Neural cell (in vitro differentiated cells): ENCODE data around the gene HK1. TPM values are rescaled to one million over a fixed set of nuclear protein-coding genes. Genes with fewer than 3 reads are reported as not detected.
A peak's percentile ranks its signal among the peaks of the same experiment; 100 is the strongest.

Experiments
- H2AFZ ChIP-seq: fragments of 200-600, 300-800 bp; sonication (generic), shearing (Covaris generic); 2 replicates; pipeline ENCODE4 v1.6.0; 2014; ENCODE audit warnings: low read depth, mild to moderate bottlenecking, antibody characterized with exemption, low read length, moderate library complexity
- H3F3A ChIP-seq: fragments of 200-600 bp; shearing (Covaris generic); 2 replicates; pipeline ENCODE4 v1.6.1; 2016; ENCODE audit warnings: mild to moderate bottlenecking, moderate library complexity, mixed read lengths, antibody characterized with exemption, low read length; ENCODE audit not compliant: insufficient read depth, poor library complexity, severe bottlenecking
- H3K27ac ChIP-seq: fragments of 200-600, 300-800 bp; sonication (generic), shearing (Covaris generic); 2 replicates; pipeline ENCODE4 v1.5.1; 2014; ENCODE audit warnings: mild to moderate bottlenecking, low read length, moderate library complexity
- H3K27me3 ChIP-seq: fragments of 300-800, 200-600 bp; sonication (generic), shearing (Covaris generic); 2 replicates; pipeline ENCODE4 v1.6.0; 2014; ENCODE audit warnings: mild to moderate bottlenecking, low read depth, low read length, moderate library complexity; ENCODE audit not compliant: insufficient read depth
- H3K36me3 ChIP-seq: fragments of 300-800, 200-600 bp; sonication (generic), shearing (Covaris generic); 2 replicates; pipeline ENCODE4 v1.5.1; 2014; ENCODE audit warnings: mild to moderate bottlenecking, antibody characterized with exemption, low read length, moderate library complexity; ENCODE audit not compliant: insufficient read depth
- H3K4me2 ChIP-seq: fragments of 300-800, 200-600 bp; sonication (generic), shearing (Covaris generic); 2 replicates; pipeline ENCODE4 v1.6.0; 2014; ENCODE audit warnings: mild to moderate bottlenecking, low read length
- H3K4me3 ChIP-seq: fragments of 300-800, 200-600 bp; sonication (generic), shearing (Covaris generic); 2 replicates; pipeline ENCODE4 v1.5.1; 2014; ENCODE audit warnings: mild to moderate bottlenecking, low read length, moderate library complexity
- H3K79me2 ChIP-seq: fragments of 200-600 bp; shearing (Covaris generic); replicated peaks from 2 replicates; pipeline ENCODE4 v1.6.0; 2014; ENCODE audit warnings: mild to moderate bottlenecking, low read length, moderate library complexity; ENCODE audit not compliant: insufficient read depth
- H3K9ac ChIP-seq: fragments of 300-800, 200-600 bp; sonication (generic), shearing (Covaris generic); 2 replicates; pipeline ENCODE4 v1.6.1; 2016; ENCODE audit warnings: mild to moderate bottlenecking, low read length, mixed read lengths
- H3K9me2 ChIP-seq: fragments of 200-600 bp; shearing (Covaris generic); 2 replicates; pipeline ENCODE4 v1.6.1; 2016; ENCODE audit warnings: mild to moderate bottlenecking, low read length, mixed read lengths; ENCODE audit not compliant: insufficient read depth
- H3K9me3 ChIP-seq: fragments of 200-600, 300-800 bp; sonication (generic), shearing (Covaris generic); 2 replicates; pipeline ENCODE4 v1.6.1; 2016; ENCODE audit warnings: mild to moderate bottlenecking, mixed run types, low read length, moderate library complexity, mixed read lengths
- H4K20me1 ChIP-seq: fragments of 200-600 bp; shearing (Covaris generic); 2 replicates; pipeline ENCODE4 v1.6.1; 2016; ENCODE audit warnings: mild to moderate bottlenecking, mixed run types; ENCODE audit not compliant: insufficient read depth
- EP300 ChIP-seq: fragments of 450-650 bp; conservative IDR thresholded peaks from 2 replicates; pipeline ENCODE4 v1.6.1; 2014; ENCODE audit warnings: antibody characterized with exemption, mild to moderate bottlenecking, moderate library complexity; ENCODE audit not compliant: poor library complexity, severe bottlenecking
- EZH2 ChIP-seq: fragments of 200-600, 300-800 bp; shearing (Covaris generic), sonication (generic); IDR thresholded peaks from 2 replicates; pipeline ENCODE4 v1.6.1; 2014; ENCODE audit warnings: antibody characterized with exemption, low read length, borderline replicate concordance, mild to moderate bottlenecking; ENCODE audit not compliant: insufficient read depth, poor library complexity, severe bottlenecking
- MXI1 ChIP-seq: fragments of 450-650 bp; conservative IDR thresholded peaks from 2 replicates; pipeline ENCODE4 v1.6.1; 2014; ENCODE audit warnings: antibody characterized with exemption, mild to moderate bottlenecking; ENCODE audit not compliant: poor library complexity, severe bottlenecking
- POLR2AphosphoS5 ChIP-seq: IDR thresholded peaks from 2 replicates; pipeline ENCODE4 v1.6.1; 2012
- RAD21 ChIP-seq: fragments of 450-650 bp; conservative IDR thresholded peaks from 2 replicates; pipeline ENCODE4 v1.6.1; 2014; ENCODE audit warnings: antibody characterized with exemption, mild to moderate bottlenecking, moderate library complexity
- SMC3 ChIP-seq: fragments of 450-650 bp; conservative IDR thresholded peaks from 2 replicates; pipeline ENCODE4 v1.6.1; 2014; ENCODE audit warnings: antibody characterized with exemption, mild to moderate bottlenecking, moderate library complexity; ENCODE audit not compliant: poor library complexity
- TAF1 ChIP-seq: IDR thresholded peaks from 2 replicates; pipeline ENCODE4 v1.6.1; 2012; ENCODE audit warnings: low read depth
- polyA plus RNA-seq: library from polyadenylated mRNA; depleted of rRNA; stranded (reverse); fragments of >200 nt; gene quantifications from 2 replicates; pipeline ENCODE4 v1.2.3, GENCODE V29; 2014
- TF ChIP-seq, protein P1 (sequence below): fragments of 450-650 bp; IDR thresholded peaks from 2 replicates; pipeline ENCODE4 v1.5.1; 2014; ENCODE audit warnings: antibody characterized with exemption, mild to moderate bottlenecking, moderate library complexity; ENCODE audit not compliant: poor library complexity, severe bottlenecking
- TF ChIP-seq, protein P2 (sequence below): IDR thresholded peaks from 2 replicates; pipeline ENCODE4 v1.6.1; 2012; ENCODE audit warnings: borderline replicate concordance

The HK1 gene
- polyA plus RNA-seq, 1 donor from 2014 or later, result 60.5 TPM

DNA sequence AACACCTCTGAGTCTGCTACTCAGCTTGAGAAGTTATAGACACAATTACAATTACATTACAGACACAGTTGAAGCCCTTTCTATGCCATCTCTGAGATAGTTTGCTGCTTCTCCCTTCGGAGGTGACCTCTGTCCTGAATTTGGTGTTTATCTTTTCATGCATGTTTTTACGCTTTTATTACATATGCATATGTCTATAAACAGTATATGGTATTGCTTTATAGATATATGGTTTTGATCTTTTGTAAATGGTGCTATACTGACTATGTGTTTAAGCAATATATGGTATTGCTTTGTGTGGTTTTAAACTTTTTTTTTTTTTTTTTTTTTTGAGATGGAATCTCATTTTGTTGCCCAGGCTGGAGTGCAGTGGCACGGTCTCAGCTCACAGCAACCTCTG is 48.4 kb downstream of the HK1 start:
- Histone ChIP-seq H2AFZ (no peak overlapping the region), H3K27ac (peak overlapping the region; percentile 84), H3K27me3 (no peaks in the 10 kb centered on the region), H3K9ac (peak overlapping the region; percentile 53), H3K4me3 (peak overlapping the region; percentile 52), H3F3A (no peaks in the 10 kb centered on the region), H3K9me3 (no peaks in the 10 kb centered on the region), H4K20me1 (no peaks in the 10 kb centered on the region), H3K9me2 (no peaks in the 10 kb centered on the region), H3K36me3 (no peaks in the 10 kb centered on the region), H3K79me2 (peaks cover 25% of the 10 kb centered on the region), H3K4me2 (peak overlapping the region; percentile 71)
- TF ChIP-seq POLR2AphosphoS5, result no peak
- TF ChIP-seq, protein P1, sequence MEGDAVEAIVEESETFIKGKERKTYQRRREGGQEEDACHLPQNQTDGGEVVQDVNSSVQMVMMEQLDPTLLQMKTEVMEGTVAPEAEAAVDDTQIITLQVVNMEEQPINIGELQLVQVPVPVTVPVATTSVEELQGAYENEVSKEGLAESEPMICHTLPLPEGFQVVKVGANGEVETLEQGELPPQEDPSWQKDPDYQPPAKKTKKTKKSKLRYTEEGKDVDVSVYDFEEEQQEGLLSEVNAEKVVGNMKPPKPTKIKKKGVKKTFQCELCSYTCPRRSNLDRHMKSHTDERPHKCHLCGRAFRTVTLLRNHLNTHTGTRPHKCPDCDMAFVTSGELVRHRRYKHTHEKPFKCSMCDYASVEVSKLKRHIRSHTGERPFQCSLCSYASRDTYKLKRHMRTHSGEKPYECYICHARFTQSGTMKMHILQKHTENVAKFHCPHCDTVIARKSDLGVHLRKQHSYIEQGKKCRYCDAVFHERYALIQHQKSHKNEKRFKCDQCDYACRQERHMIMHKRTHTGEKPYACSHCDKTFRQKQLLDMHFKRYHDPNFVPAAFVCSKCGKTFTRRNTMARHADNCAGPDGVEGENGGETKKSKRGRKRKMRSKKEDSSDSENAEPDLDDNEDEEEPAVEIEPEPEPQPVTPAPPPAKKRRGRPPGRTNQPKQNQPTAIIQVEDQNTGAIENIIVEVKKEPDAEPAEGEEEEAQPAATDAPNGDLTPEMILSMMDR, result no peak
- TF ChIP-seq, protein P2, sequence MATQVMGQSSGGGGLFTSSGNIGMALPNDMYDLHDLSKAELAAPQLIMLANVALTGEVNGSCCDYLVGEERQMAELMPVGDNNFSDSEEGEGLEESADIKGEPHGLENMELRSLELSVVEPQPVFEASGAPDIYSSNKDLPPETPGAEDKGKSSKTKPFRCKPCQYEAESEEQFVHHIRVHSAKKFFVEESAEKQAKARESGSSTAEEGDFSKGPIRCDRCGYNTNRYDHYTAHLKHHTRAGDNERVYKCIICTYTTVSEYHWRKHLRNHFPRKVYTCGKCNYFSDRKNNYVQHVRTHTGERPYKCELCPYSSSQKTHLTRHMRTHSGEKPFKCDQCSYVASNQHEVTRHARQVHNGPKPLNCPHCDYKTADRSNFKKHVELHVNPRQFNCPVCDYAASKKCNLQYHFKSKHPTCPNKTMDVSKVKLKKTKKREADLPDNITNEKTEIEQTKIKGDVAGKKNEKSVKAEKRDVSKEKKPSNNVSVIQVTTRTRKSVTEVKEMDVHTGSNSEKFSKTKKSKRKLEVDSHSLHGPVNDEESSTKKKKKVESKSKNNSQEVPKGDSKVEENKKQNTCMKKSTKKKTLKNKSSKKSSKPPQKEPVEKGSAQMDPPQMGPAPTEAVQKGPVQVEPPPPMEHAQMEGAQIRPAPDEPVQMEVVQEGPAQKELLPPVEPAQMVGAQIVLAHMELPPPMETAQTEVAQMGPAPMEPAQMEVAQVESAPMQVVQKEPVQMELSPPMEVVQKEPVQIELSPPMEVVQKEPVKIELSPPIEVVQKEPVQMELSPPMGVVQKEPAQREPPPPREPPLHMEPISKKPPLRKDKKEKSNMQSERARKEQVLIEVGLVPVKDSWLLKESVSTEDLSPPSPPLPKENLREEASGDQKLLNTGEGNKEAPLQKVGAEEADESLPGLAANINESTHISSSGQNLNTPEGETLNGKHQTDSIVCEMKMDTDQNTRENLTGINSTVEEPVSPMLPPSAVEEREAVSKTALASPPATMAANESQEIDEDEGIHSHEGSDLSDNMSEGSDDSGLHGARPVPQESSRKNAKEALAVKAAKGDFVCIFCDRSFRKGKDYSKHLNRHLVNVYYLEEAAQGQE, result no peak
- TF ChIP-seq EZH2, result no peak
- no peak for TF ChIP-seq RAD21
- no peak for TF ChIP-seq SMC3
- no peak for TF ChIP-seq TAF1
- no peak for TF ChIP-seq MXI1
- TF ChIP-seq EP300, result no peak

DNA sequence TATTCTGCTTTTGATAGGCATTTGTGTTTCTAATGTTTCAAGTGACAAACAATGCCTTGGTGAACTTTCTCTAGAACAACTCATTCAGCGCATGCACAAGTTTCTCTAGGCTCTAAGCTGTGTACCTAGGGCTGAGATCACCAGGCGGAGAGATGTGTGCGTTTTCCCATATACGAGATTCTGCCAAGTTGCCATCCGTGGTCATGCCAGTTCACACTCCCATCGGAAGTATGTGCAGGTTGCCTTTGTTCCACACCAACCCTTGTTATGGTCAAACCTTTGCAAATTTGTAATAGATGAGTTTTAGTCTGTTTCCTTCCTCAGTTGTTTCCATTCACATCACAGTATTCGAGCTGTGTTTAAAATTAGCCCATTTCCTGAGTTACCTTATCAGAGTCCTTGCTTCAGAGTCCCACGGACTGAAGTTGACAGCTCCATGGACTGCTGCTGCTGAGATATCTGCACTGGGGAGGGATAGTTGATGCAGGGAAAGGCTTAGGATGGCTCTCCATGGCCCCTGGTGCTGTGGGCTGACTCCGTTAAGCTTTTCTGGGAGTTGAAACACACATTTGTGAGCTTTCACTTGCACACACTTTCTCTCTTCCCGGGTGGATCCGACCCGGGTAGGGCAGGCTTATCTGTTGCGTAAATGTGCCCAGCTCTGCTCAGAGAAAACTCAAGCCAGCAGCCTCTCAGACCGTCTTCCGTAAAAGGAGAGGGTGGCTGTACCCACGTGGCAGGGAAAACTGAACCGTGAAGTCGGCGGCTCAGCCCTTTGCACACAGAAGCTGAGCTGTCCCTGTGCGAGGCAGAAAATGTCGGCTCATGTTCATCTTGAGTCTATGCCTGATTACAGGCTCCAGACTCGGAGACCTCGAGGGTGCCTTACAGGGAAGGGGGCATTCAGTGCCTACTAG is 49.4 kb downstream of the HK1 start:
- H4K20me1 ChIP-seq, result no peaks in the 10 kb centered on the region
- H2AFZ ChIP-seq, result no peak overlapping the region
- peaks cover 26% of the 10 kb centered on the region for H3K79me2 ChIP-seq
- TF ChIP-seq, protein P2, result no peak
- TF ChIP-seq, protein P1, result no peak
- TF ChIP-seq EP300 (no peak), SMC3 (no peak), POLR2AphosphoS5 (no peak)
- H3K36me3 ChIP-seq, result no peaks in the 10 kb centered on the region
- no peak overlapping the region for H3K4me3 ChIP-seq
- no peaks in the 10 kb centered on the region for H3K9me2 ChIP-seq
- no peaks in the 10 kb centered on the region for H3F3A ChIP-seq
- H3K9ac ChIP-seq, result no peak overlapping the region
- H3K9me3 ChIP-seq, result no peaks in the 10 kb centered on the region
- no peak overlapping the region for H3K27ac ChIP-seq
- no peak overlapping the region for H3K4me2 ChIP-seq
- no peaks in the 10 kb centered on the region for H3K27me3 ChIP-seq
